ENCODE data around the gene GTPBP3. TPM values are rescaled to one million over a fixed set of nuclear protein-coding genes. Genes with fewer than 3 reads are reported as not detected.

GTPBP3 gene
- total RNA-seq, 1 donor from 2014 or later: 28.9 TPM

GRCh38 chr19:17323300-17323963, 13.9 kb upstream of the GTPBP3 start:
- TF ChIP-seq CTCF (IDR thresholded peaks at IDR 0.05): no peak
- H3K27ac Mint-ChIP-seq (ENCODE audit: unreplicated experiment): no peak overlapping the region

GRCh38 chr19:17323964-17324332, 13.4 kb upstream of the GTPBP3 start:
- no peak for DNase-seq (ENCODE audit: extremely low spot score, unreplicated experiment)
- peaks cover 8% of the 10 kb centered on the region for H3K36me3 Mint-ChIP-seq (ENCODE audit: unreplicated experiment)
- no peak overlapping the region for H3K4me3 Mint-ChIP-seq (ENCODE audit: unreplicated experiment)
- TF ChIP-seq CTCF (IDR thresholded peaks at IDR 0.05): no peak
- no peak overlapping the region for H3K27ac Mint-ChIP-seq (ENCODE audit: unreplicated experiment)
- H3K4me1 Mint-ChIP-seq (ENCODE audit: unreplicated experiment): peaks cover 5% of the 10 kb centered on the region
- no peaks in the 10 kb centered on the region for H3K9me3 Mint-ChIP-seq (ENCODE audit: unreplicated experiment)
- no peaks in the 10 kb centered on the region for H3K27me3 Mint-ChIP-seq (ENCODE audit: unreplicated experiment)

More at GRCh38 chr19:17323300-17323963, 13.9 kb upstream of the GTPBP3 start:
- no peak for DNase-seq (ENCODE audit: extremely low spot score, unreplicated experiment)
- Mint-ChIP-seq H3K9me3 (ENCODE audit: unreplicated experiment) (no peaks in the 10 kb centered on the region), H3K27me3 (ENCODE audit: unreplicated experiment) (no peaks in the 10 kb centered on the region), H3K36me3 (ENCODE audit: unreplicated experiment) (peaks cover 8% of the 10 kb centered on the region), H3K4me3 (ENCODE audit: unreplicated experiment) (no peak overlapping the region), H3K4me1 (ENCODE audit: unreplicated experiment) (peaks cover 5% of the 10 kb centered on the region)

- Mint-ChIP-seq H3K27ac (ENCODE audit: unreplicated experiment) (no peak overlapping the region), H3K9me3 (ENCODE audit: unreplicated experiment) (no peaks in the 10 kb centered on the region), H3K4me3 (ENCODE audit: unreplicated experiment) (no peak overlapping the region), H3K36me3 (ENCODE audit: unreplicated experiment) (peaks cover 8% of the 10 kb centered on the region), H3K27me3 (ENCODE audit: unreplicated experiment) (no peaks in the 10 kb centered on the region), H3K4me1 (ENCODE audit: unreplicated experiment) (peaks cover 5% of the 10 kb centered on the region)
- DNase-seq (ENCODE audit: extremely low spot score, unreplicated experiment): no peak
- TF ChIP-seq CTCF (IDR thresholded peaks at IDR 0.05): no peak
Observed at GRCh38 chr19:17324357-17325114, 12.8 kb upstream of the GTPBP3 start.

GRCh38 chr19:17325133-17325532, 12.2 kb upstream of the GTPBP3 start:
- DNase-seq (ENCODE audit: extremely low spot score, unreplicated experiment): no peak
- peaks cover 5% of the 10 kb centered on the region for H3K4me1 Mint-ChIP-seq (ENCODE audit: unreplicated experiment)
- no peaks in the 10 kb centered on the region for H3K9me3 Mint-ChIP-seq (ENCODE audit: unreplicated experiment)

More at GRCh38 chr19:17325133-17325532, 12.2 kb upstream of the GTPBP3 start:
- no peak overlapping the region for H3K4me3 Mint-ChIP-seq (ENCODE audit: unreplicated experiment)
- TF ChIP-seq CTCF (IDR thresholded peaks at IDR 0.05): no peak
- H3K27ac Mint-ChIP-seq (ENCODE audit: unreplicated experiment): no peak overlapping the region
- no peaks in the 10 kb centered on the region for H3K27me3 Mint-ChIP-seq (ENCODE audit: unreplicated experiment)
- H3K36me3 Mint-ChIP-seq (ENCODE audit: unreplicated experiment): peaks cover 5% of the 10 kb centered on the region
